ENCODE results near the gene CDR2L.
"Not testable (repeated sequence)": the region's sequence is repeated elsewhere in the genome, so short reads cannot be mapped to it uniquely, and the experiment has no call there.

The CDR2L gene

DNA sequence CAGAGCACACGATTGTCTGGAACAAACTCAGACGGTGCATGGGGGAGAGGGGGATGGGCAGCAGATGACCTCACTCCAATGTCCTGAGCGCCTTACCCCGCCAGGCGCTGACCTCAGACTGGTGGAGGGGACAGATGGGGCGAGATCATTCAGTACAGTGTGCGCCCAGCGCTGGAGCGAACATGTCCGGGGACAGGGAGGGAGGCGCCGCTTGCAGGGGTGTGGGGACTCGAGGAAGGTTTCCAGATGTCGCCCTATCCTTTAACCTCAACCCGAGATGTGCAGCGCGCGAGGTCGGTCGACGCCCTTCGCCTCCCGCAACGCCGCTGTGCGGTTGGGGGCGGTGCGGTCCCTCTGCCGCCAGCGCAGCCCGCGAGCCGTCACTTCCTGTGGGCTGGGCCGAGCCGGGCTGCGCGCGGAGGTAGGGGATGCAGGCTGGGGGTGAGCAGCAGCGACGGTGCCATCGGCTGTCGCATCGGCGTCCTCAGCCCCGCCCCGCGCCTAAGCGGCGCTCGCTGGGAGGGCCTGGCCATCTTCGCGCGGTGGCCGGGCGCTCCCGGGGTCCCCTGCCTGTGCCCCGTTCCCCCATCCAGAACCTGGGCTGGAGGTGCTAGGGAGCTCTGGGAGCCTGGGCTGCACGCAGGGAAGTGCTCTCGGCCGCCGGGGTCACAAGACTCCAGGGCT is 5.3 kb upstream of the CDR2L start:
- DNase-seq (ENCODE audit: extremely low spot score), result peak; percentile 89
- ChIA-PET CTCF (interaction anchor here (0.6 to 1.6 kb wide), 2 partner anchors 21 to 27 kb away, joined by 3 to 10 read pairs; no protein-coding TSS in a partner anchor), POLR2A (interaction anchor here (0.6 to 2.8 kb wide), 17 partner anchors 9 to 873 kb away, joined by 3 to 51 read pairs (median 6); partner anchors contain the start of genes ARMC7, ATP5PD, FDXR and HID1)
- peak; percentile 77 for TF ChIP-seq L3MBTL2 (conservative IDR thresholded peaks at IDR 0.05)
- no peak for TF ChIP-seq FOXM1 (IDR thresholded peaks at IDR 0.05; ENCODE audit: borderline replicate concordance)

GRCh38 chr17:74982663-74983313 is 4.6 kb upstream of the CDR2L start:
- not testable (repeated sequence) for DNase-seq (ENCODE audit: extremely low spot score)
- CTCF ChIA-PET, result interaction anchor here (0.6 to 1.6 kb wide), 2 partner anchors 21 to 28 kb away, joined by 3 to 10 read pairs; no protein-coding TSS in a partner anchor
- POLR2A ChIA-PET, result interaction anchor here (0.6 to 2.8 kb wide), 18 partner anchors 10 to 873 kb away, joined by 3 to 51 read pairs (median 6); partner anchors contain the start of genes ARMC7, ATP5PD, FDXR and HID1

GRCh38 chr17:74986206-74986576 is 1.2 kb upstream of the CDR2L start:
- ChIA-PET CTCF (interaction anchor here (1.3 kb wide), 1 partner anchor 22 kb away, joined by 3 read pairs; no protein-coding TSS in a partner anchor), POLR2A (interaction anchor here (1.1 kb wide), 1 partner anchor 27 kb away, joined by 3 read pairs; the partner anchor contains the start of gene MRPL58)
- no peak for DNase-seq (ENCODE audit: extremely low spot score)
- no peak for TF ChIP-seq TARDBP (IDR thresholded peaks at IDR 0.05)
- TF ChIP-seq L3MBTL2 (conservative IDR thresholded peaks at IDR 0.05), result no peak
- TF ChIP-seq FOXM1 (IDR thresholded peaks at IDR 0.05; ENCODE audit: borderline replicate concordance), result no peak
- TF ChIP-seq ARNT (IDR thresholded peaks at IDR 0.05), result no peak
- TF ChIP-seq FOXA1 (IDR thresholded peaks at IDR 0.05), result no peak
- no peak for TF ChIP-seq PKNOX1 (IDR thresholded peaks at IDR 0.05)
- TF ChIP-seq ZNF384 (IDR thresholded peaks at IDR 0.05), result no peak
- no peak for TF ChIP-seq LEF1 (IDR thresholded peaks at IDR 0.05; ENCODE audit: borderline replicate concordance)
- no peak for TF ChIP-seq SUZ12 (IDR thresholded peaks at IDR 0.05)
- TF ChIP-seq FOXK2 (IDR thresholded peaks at IDR 0.05), result no peak
- no peak for TF ChIP-seq SP1 (IDR thresholded peaks at IDR 0.05)
- TF ChIP-seq HDGF (IDR thresholded peaks at IDR 0.05; ENCODE audit: borderline replicate concordance), result no peak
- TF ChIP-seq NFRKB (IDR thresholded peaks at IDR 0.05), result no peak
- no peak for TF ChIP-seq CTBP1 (IDR thresholded peaks at IDR 0.05; ENCODE audit: borderline replicate concordance)
- TF ChIP-seq ELF4 (IDR thresholded peaks at IDR 0.05), result no peak
- TF ChIP-seq BHLHE40 (IDR thresholded peaks at IDR 0.05; ENCODE audit: borderline replicate concordance), result no peak

DNA sequence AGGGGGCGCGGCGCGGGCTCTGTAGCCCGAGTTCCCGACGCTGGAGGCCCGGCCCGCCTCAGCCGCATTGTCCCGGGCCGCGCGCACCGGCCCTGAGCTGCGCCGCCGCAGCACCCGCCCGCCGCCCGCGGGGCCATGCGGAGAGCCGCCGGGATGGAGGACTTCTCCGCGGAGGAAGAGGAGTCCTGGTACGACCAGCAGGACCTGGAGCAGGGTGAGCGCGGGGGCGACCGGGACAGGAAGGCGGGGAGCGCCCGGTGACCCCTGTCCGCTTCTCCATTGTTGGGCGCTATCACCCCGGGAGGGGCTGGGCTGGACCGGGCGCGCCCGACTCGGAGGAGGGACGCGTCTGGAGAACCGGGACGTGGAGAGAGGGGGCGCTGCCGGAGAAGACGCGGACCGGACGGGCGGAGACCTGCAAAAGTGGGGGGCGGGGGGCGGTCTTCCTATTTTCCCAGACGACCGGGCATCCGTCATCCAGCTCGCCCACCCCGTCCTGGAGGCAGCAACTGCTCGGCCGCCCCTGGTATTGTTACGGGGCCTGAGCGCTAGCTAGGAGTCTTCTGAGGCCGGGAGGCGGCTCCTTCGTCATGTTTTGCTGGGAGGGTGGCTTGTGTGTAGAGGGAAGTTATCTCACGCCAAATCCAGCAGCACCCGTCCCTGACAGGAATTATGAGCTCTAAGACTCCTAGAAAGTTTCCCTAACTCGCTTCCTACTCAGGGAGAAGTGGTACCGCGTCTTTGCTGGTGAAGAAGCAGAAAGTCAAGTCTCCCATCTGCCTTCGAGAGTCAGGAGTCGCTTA is 678 bp downstream of the CDR2L start:
- peak; percentile 56 for DNase-seq (ENCODE audit: extremely low spot score)
- POLR2A ChIA-PET, result interaction anchor here (0.8 to 7.3 kb wide), 23 partner anchors 8 to 528 kb away, joined by 3 to 169 read pairs (median 4); partner anchors contain the start of genes ARMC7, ATP5PD, FDXR and HID1
- TF ChIP-seq L3MBTL2 (conservative IDR thresholded peaks at IDR 0.05) (no peak), SP1 (IDR thresholded peaks at IDR 0.05) (no peak), SUZ12 (IDR thresholded peaks at IDR 0.05) (no peak), LEF1 (IDR thresholded peaks at IDR 0.05; ENCODE audit: borderline replicate concordance) (0 out of 2 replicates have a peak, but pooled peaks have one; percentile 72)
- CTCF ChIA-PET, result interaction anchor here (0.8 to 2.0 kb wide), 6 partner anchors 11 to 47 kb away, joined by 3 to 10 read pairs (median 5); partner anchors contain the start of genes HID1 and MRPL58

DNA sequence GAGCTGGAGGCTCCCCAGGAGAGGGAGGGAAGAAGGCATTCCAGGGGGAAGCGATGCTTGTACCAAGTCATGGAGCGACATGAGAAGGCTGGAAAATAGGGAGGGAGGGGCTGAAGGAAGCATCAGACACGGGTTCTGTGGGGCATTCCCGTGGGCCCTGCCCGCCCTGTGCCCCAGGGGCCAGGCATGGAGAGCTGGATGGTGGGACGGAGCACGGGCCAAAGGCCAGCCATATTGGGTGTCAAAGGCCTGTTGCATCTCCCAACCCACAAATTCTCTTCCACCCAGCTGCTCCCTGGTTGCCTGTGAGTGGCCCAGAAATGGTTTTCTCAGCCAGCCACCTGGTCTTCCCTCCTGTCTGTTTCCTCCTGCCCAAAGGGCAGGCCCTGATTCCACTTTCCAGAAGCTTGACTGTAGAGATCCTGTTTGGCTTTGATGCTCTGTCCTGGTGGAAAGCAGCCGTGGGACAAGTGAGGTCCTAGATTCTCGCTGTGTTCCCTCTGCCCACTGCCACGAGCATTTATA is 3.2 kb downstream of the CDR2L start:
- no peak for TF ChIP-seq TARDBP (IDR thresholded peaks at IDR 0.05)
- TF ChIP-seq L3MBTL2 (conservative IDR thresholded peaks at IDR 0.05), result no peak
- TF ChIP-seq CTBP1 (IDR thresholded peaks at IDR 0.05; ENCODE audit: borderline replicate concordance), result no peak
- no peak for TF ChIP-seq PKNOX1 (IDR thresholded peaks at IDR 0.05)
- TF ChIP-seq FOXA1 (IDR thresholded peaks at IDR 0.05), result no peak
- TF ChIP-seq ZNF384 (IDR thresholded peaks at IDR 0.05), result no peak
- no peak for TF ChIP-seq ARNT (IDR thresholded peaks at IDR 0.05)
- no peak for TF ChIP-seq LEF1 (IDR thresholded peaks at IDR 0.05; ENCODE audit: borderline replicate concordance)
- no peak for TF ChIP-seq SUZ12 (IDR thresholded peaks at IDR 0.05)
- TF ChIP-seq ELF4 (IDR thresholded peaks at IDR 0.05), result no peak
- no peak for TF ChIP-seq HDGF (IDR thresholded peaks at IDR 0.05; ENCODE audit: borderline replicate concordance)
- no peak for TF ChIP-seq FOXM1 (IDR thresholded peaks at IDR 0.05; ENCODE audit: borderline replicate concordance)
- TF ChIP-seq FOXK2 (IDR thresholded peaks at IDR 0.05), result no peak
- TF ChIP-seq BHLHE40 (IDR thresholded peaks at IDR 0.05; ENCODE audit: borderline replicate concordance), result no peak
- TF ChIP-seq NFRKB (IDR thresholded peaks at IDR 0.05), result no peak
- TF ChIP-seq SP1 (IDR thresholded peaks at IDR 0.05), result no peak
- DNase-seq (ENCODE audit: extremely low spot score), result no peak
- POLR2A ChIA-PET, result interaction anchor here (0.6 to 7.3 kb wide), 2 partner anchors 9 to 20 kb away, joined by 4 to 169 read pairs; partner anchors contain the start of gene MRPL58
- CTCF ChIA-PET, result interaction anchor here (0.7 to 1.6 kb wide), 2 partner anchors 13 to 52 kb away, joined by 3 to 4 read pairs; no protein-coding TSS in a partner anchor

- DNase-seq (ENCODE audit: extremely low spot score), result no peak
- no peak for TF ChIP-seq TARDBP (IDR thresholded peaks at IDR 0.05)
- no peak for TF ChIP-seq ARNT (IDR thresholded peaks at IDR 0.05)
- TF ChIP-seq L3MBTL2 (conservative IDR thresholded peaks at IDR 0.05), result no peak
- no peak for TF ChIP-seq ZNF384 (IDR thresholded peaks at IDR 0.05)
- no peak for TF ChIP-seq FOXK2 (IDR thresholded peaks at IDR 0.05)
- TF ChIP-seq FOXA1 (IDR thresholded peaks at IDR 0.05), result no peak
- TF ChIP-seq BHLHE40 (IDR thresholded peaks at IDR 0.05; ENCODE audit: borderline replicate concordance), result no peak
- TF ChIP-seq ELF4 (IDR thresholded peaks at IDR 0.05), result no peak
- no peak for TF ChIP-seq HDGF (IDR thresholded peaks at IDR 0.05; ENCODE audit: borderline replicate concordance)
- TF ChIP-seq SP1 (IDR thresholded peaks at IDR 0.05), result no peak
- TF ChIP-seq NFRKB (IDR thresholded peaks at IDR 0.05), result no peak
- TF ChIP-seq SUZ12 (IDR thresholded peaks at IDR 0.05), result no peak
- no peak for TF ChIP-seq FOXM1 (IDR thresholded peaks at IDR 0.05; ENCODE audit: borderline replicate concordance)
- TF ChIP-seq PKNOX1 (IDR thresholded peaks at IDR 0.05), result no peak
- no peak for TF ChIP-seq LEF1 (IDR thresholded peaks at IDR 0.05; ENCODE audit: borderline replicate concordance)
- no peak for TF ChIP-seq CTBP1 (IDR thresholded peaks at IDR 0.05; ENCODE audit: borderline replicate concordance)
- CTCF ChIA-PET, result no interaction called here
- POLR2A ChIA-PET, result interaction anchor here (1.2 to 7.3 kb wide), 3 partner anchors 9 to 18 kb away, joined by 3 to 169 read pairs (median 11); partner anchors contain the start of gene MRPL58
Measured at GRCh38 chr17:74992223-74992622, 4.8 kb downstream of the CDR2L start.
